GM19025 (cell line): ENCODE results near the gene PRM3.
"Not testable (repeated sequence)": the region's sequence is repeated elsewhere in the genome, so short reads cannot be mapped to it uniquely, and the experiment has no call there.

Experiments
- ATAC-seq: cut with Tn5 transposase; IDR thresholded peaks from one replicate; pipeline ENCODE4 v1.9.1; 2021; ENCODE audit warnings: mild to moderate bottlenecking, low read depth, moderate library complexity; ENCODE audit not compliant: unreplicated experiment

Gene PRM3

DNA sequence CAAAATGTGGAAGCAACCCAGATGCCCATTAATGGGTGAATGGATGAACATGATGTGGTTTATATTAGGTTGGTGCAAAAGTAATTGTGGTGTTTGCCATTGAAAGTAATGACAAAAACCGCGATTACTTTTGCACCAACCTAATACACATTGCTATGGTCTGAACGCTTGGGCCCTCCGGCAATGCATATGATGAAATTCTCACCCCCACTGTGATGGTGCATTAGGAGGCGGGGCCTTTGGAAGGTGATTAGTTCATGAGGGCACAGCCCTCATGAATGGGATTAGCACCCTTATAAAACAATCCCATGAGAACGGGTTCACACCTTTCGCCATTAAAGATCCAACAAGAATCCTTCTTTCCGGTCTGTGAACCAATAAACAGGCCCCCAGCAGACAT is 33.0 kb upstream of the PRM3 start:
- ATAC-seq = no peak

DNA sequence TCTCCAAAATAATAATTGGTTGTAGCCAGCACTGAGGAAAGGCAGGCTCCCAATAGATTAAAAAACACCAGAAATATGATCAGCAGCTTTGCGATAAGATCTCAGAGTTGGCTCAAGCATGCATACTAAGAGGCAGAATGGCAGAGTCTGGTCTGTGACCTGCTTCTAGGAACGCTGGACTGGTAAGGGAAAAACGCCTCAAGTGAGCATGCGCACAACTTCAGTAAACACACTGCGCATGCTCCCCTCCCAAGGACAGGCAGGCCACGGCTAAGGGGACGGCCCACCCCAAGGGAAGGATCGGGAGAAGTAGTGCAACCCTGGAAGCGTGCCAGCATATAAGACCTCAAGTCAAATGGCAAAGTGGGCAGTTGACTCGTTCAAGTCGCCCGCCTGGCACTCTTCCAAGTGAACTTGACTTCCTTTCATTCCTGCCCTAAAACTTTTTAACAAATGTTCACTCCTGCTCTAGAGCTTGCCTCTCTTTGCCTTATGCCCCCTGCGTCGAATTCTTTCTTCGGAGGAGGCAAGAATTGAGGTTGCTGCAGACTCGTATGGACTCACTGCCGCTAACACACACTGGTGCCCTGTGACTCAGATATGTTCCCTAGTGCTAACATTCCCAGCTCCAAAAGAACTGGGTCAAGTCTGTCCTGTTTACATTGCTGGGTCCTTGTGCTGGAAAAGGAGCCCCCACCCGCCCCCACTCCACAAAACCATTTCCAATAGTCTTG is 30.1 kb upstream of the PRM3 start:
- ATAC-seq = no peak

DNA sequence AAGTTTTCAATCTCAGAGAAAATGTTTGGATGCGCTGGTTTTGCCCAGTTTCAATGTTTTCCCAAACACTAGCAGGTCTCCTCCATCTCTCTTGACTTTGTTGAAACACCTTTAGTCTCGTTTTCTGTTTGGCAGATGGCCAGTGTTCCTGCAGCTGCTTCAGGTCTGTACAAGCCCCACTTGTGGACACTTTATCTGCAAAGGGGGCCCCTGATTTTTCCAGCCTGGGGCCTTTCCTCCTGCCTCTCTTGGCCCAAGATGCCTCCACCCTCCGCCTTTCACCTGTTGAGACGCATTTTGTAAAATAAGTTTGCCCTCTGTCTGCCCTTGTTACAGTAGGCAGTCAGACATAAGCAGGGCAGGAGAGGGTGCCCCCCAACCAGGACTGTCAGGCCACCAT is 29.5 kb upstream of the PRM3 start:
- ATAC-seq = no peak

DNA sequence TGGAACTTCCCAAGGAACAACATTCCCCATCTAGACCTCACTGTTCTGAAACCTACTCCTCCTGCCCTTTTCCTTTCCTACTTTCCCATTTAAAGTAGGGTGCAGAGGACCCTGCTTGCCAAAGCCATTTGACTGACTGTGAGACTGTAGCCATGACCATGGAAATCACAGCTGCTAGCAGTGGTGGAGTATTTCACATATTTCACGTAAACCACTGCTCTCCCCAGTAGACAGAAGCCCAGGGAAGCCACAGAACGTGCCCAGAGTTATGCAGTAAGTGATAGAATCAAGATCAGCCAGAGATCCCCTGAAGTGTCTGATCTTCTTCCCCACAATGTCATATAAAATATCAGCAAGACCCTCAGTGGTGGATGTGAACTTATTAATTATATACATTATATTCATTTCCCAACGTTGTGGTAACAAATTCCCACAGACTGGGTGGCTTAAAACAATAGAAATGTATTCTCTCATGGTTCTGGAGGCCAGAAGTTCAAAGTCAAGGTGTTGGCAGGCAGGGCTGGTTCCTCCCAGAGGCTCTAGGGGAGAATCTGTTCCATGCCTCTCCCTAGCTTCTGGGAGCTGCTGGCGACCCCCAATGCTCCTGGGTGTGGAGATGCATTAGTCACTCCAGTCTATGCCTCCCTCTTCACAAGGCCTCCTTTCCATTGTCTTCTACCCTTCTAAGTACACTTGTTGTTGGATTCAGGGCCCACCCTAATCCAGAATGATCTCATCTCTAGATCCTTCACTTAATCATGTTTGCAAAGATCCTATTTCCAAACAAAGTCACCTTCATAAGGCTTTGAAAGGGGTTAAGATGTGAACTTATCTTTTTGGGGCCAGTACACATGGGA is 28.4 kb upstream of the PRM3 start:
- ATAC-seq = no peak

DNA sequence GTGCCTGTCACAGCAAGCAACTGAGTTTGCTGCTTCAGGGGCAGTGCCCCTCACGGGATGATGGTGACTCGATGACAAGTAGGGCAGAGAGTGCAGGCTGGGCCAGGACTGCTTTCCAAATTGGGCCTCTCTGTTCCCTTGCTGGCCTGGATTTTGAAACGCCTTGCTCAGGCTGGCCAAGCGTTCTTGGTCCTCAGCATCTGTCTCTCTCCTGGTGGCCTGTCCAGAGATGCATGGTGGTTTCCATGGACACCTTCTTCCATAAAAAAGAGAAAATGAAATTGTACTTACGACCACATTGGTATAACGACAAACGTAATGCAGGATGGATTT is 27.1 kb upstream of the PRM3 start:
- no peak for ATAC-seq

DNA sequence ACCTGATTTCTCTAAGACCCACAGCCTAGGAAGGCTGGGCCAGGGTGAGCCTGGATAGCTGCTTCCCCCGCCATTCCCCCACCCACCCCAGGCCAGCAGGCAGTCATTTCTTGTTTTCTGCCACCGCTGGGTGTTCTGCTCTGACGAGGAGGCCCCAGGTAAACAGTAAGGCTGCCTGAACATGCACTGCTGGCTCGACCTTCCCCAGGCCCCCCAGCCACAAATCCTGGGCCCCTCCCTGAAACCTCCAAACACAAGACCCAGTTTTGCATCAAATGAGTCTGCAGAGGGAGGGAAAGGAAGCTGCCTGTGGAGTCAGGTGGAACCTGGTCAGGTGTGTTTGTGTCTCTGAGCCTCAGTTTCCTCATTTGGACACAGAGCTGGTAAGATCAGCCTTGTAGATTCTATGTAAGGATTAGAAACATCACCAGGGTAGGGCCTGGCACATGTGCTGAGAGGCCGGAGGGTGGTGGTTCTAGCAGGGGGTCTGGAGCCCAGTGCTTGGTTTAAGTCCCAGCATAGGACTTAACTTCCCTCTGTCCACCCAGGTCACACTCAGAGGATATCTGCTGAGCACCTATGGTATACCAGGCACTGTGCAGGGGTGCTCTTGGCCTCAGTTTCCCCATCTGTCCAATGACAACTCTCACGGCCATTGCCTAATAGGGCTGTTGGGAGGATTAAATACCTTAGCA is 26.6 kb upstream of the PRM3 start:
- ATAC-seq = no peak

DNA sequence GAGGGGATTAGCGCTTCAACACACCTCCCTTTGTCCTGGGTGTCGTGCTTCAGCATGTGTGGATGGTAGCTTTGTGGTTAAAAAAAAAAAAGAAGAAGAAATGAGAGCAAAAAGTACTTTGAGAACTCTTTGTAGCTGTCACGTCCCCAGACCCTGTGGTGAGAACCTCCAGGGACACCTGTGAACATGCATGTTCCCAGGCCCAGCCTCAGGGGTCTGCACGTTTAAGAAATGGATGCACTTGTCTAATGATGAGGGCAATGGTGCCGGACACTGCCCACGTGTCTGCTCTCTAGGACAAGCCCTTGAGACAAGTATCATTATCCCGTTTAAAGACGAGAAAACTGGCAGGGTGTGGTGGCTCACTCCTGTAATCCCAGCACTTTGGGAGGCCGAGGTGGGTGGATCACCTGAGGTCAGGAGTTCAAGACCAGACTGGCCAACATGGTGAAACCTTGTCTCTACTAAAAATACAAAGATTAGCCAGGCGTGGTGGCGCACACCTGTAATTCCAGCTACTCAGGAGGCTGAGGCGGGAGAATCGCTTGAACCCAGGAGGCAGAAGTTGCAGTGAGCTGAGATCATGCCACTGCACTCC is 25.6 kb upstream of the PRM3 start:
- not testable (repeated sequence) for ATAC-seq

DNA sequence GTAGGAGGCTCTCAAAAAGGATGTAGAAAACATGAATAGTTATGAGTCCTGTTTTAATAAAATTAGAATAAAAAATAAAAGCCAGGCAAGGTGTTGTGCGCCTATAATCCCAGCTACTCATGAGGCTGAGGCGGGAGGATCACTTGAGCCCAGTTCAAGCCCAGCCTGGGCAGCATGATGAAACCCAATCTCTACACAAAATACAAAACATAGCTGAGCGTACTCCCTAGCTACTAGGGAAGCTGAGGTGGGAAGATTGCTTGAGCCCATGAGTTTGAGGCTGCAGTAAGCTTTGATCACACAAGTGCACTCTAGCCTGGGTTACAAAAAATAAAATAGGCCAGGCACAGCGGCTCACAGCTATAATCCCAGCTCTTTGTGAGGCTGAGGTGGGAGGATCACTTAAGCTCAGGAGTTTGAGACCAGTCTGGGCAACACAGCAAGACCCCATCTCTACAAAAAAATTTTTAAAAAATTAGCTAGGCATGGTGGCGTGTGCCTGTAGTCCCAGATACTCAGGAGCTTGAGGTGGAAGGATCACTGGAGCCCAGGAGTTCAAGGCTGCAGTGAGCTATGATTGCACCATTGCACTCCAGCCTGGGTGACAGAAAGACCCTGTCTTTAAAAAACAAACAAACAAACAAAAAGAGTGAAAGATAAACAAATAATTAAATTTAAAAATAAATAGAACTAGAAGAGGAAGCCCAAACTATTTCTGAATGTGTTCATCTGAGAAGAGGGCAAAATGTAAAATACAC is 24.9 kb upstream of the PRM3 start:
- ATAC-seq = no peak

DNA sequence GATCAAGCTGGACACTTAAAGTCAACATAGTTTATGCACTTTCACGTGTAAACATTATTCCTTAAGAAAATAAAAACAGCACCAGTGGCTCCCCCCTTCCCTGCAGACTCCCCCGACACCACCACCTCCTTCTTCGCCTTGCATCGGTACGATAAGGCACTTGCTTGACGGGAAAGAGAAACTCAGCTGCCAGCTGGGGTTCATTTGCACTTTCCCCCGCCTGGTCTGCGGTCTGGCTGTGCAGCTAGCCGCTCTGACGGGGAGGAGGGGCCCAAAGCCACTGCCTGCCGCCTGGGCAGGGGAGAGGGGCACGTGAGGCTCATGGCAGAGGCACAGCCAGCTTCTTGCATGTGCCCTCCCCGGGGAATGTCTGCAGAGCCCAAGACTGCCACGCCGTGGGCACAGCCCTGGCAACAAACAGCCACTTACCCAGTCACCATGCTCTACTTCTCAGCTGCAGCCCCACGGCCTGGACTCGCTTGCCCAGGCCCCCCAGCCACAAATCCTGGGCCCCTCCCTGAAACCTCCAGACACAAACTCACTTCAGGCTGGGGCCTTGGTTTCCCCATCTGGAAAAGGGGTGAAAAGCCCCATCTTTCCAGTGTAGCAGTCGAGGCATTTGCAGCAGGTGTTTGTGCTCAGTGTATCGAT is 24.2 kb upstream of the PRM3 start:
- ATAC-seq = peak; percentile 79

DNA sequence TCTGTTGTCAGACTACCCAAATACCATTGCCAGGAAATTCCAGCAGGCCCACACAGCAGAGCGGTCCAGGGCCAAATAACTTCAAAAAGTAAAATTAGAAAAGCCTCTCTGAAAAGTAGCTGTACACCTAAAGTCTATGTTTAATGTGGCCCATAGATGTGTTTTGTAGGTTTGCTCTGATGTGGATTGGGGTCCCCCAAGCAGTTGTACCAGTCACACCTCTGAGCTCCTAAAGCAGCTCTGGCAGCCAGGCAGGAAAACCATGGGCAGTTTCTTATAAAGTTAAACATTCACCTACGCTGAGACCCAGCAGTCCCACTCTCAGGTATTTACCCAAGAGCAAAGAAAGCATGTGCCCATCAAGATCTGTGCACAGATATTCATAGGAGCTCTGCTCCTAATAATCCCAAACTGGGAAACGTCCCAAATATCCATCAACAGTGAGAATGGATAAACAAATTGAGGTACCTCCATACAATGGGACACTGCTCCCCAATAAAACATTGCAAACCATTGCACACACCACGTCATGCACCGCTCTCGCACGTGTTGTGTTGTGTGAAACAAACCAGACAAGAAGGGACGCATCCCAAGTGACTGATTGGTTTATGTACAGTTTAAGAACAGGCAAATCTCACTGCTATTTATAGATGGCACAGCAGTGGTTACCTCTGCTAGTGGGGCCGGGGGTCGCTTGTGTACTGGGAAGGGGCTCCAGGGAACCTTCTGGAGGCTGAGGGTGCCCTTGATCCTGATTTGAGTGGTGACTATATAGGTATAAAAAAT is 23.5 kb upstream of the PRM3 start:
- ATAC-seq = no peak

DNA sequence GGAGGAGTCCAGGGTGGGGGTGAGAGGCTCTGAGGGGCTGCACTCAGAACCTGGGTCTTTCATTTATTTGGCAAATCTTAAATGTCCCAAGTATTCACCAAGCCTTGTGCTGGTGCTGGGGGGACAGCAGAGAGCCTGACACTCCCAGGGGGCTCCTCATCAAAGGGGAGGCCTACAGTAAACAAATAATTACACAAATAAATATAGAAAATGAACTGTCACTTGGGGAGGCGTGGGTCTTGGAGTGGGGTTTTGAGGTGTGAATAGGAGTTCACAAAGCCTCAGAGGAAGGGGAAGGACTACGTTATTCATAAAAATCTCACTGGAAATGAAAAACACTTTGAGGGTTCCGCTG is 22.9 kb upstream of the PRM3 start:
- no peak for ATAC-seq

DNA sequence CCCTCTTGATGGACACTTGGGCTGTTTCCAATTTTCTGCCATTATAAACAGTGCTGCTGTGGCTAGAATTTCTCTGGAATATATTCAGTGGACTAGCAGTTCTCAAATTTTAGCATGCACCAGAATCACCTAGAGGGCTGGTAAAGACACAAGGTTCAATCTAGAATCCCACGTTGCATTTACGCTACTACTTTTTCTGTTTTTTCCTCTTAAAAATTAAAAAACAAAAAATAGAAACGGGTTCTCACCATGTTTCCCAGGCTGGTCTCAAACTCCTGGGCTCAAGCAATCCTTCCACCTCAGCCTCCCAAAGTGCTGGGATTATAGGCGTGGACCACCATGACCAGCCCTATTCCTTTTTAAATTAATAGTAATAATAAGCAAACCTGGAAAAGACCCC is 22.2 kb upstream of the PRM3 start:
- ATAC-seq = no peak

DNA sequence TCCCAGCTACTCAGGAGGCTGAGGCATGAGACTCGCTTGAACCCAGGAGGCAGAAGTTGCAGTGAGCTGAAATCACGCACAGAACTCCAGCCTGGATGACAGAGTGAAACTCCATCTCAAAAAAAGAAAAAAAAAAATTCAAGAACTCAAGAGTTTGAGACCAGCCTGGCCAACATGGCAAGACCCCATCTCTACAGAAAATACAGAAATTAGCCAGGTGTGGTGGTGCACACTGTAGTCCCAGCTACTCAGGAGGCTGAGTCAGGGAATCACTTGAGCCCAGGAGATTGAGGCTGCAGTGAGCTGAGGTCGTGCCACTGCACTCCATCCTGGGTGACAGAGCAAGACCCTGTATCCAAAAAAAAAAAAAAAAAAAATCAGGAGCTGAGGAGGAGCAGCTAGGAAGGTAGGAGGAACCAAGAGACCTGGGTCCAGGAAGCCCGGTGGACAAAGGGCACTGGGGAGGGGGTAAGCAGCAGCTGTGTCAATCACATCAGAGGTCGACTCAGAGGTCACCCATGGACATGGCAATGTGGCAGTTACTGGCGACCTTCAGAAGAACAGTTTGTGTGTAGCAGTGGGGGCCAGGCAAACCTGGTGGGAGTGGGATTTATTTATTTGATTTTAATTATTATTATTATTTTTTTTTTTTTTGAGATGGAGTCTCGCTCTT is 18.8 kb upstream of the PRM3 start:
- no peak for ATAC-seq

DNA sequence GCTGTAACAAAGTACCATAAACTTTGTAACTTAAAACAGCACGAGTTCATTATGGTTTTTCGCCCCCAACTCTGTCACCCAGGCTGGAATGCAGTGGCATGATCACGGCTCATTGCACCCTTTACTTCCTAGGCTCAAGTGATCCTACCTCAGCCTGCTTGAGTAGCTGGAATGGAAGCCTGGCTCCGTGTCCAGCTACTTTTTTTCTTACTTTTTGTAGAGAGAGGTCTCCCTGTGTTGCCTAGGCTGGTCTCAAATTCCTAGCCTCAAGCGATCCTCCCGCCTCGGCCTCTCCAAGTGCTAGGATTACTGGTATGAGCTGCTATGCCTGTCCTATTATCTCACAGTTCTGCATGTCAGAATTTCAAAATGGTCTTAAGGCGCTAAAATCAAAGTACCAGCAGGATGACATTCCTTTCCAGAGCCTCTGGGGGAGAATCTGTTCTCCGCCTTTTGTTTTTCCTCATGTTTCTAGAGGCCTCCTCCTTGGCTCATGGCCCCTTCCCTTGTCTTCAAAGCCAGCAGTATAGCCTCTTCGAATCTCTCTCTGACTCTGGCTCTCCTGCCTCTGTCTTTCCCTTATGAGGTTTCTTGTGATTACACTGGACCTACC is 17.8 kb upstream of the PRM3 start:
- no peak for ATAC-seq

DNA sequence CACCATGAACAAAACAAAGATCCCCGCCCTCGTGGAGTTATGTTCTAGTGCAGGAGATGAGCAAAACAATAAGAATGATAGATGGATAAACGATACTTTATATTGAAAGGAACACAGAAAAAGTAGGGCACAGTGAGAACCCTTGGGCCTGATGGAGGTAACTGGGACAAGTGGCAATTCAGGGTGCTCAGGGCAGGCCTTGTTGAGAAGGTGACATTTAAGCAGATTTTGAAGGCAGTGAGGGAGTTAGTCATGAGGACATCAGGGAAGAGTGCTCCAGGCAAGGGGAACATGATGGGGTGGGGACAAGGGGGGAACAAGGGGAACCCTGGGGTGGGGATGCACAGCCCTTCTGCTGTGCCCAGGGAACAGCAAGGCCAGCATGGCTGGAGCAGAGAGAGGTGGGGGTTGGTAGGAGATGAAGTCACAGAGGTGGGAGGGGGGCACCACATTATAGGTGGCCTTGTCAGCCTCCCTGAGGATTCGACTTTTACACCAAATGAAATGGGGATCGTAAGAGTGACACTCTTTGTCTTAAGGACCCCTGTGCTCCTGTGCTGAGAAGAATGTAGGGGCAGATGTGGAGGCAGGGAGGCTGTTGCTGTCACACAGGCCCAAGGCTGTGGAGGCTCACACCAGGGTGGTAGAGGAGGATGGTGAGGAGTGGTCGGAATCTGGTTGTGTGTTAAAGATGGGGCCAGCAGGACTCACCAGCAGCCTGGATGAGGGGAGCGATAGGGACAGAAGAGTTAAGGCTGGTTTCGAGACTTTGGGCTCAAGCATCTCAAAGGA is 16.9 kb upstream of the PRM3 start:
- no peak for ATAC-seq

DNA sequence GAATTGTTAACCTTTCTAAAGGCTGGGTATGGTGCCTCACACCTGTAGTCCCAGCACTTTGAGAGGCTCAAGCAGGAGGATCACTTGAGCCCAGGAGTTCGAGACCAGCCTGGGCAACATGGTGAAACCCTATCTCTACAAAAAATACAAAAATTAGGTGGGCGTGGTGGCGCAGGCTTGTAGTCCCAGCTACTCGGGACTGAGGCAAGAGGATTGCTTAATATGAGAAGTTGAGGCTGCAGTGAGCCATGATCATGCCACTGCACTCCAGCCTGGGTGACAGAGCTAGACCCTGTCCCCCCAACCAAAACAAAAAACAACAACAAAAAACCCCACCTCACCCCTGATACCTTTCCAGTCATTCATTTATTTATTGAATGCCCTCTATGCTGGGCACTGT is 16.3 kb upstream of the PRM3 start:
- ATAC-seq = not testable (repeated sequence)

DNA sequence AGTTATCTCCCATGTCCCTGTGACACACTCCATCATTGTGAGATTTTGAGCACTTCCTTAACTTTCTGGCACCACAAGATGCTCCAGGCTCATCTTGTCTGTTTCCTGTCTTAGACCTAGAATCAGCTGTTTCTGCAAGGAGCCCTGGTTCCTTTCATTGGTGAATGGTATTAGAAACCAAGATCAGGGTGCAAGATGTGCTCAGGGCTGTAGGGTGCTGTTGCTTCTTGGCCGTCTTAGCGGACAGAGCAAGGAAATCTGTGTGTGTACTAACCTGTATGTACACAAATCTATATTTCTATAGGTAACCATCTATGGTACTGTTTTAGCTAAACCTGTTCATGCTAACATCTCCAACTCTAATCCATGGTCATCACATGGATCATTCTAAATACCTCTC is 15.8 kb upstream of the PRM3 start:
- ATAC-seq = no peak

DNA sequence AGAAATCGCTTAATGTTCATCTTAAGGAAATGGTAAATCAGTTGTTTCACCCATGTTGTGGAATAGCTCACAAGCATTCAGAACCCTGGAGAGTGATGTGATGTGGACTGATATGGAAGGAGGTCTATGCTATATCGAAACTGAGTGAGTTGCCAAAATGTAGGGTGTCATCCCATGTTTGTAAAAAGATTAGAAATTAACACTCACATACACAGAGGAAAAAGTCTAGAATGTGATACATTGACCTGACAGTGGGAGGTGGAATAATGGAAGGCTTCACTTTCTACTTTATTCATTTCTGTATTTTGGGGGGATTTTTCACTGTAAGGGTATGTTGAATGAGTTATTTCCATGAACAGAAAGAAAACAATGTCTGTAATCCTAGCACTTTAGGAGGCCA is 12.4 kb upstream of the PRM3 start:
- no peak for ATAC-seq
